ENCODE data around the gene MEIS1. TPM values are rescaled to one million over a fixed set of nuclear protein-coding genes. Genes with fewer than 3 reads are reported as not detected.

Gene MEIS1
- total and polyA plus RNA-seq, 2 of the 8 experiments (the other 6 are each of a cell fraction or from before 2014, with no cell fraction given) = 0.17 to 1.2 TPM

GRCh38 chr2:66430505-66431273, 4.2 kb upstream of the MEIS1 start:
- Histone ChIP-seq H3K23me2 (ENCODE audit: low read depth, low read length) (peaks cover 28% of the 10 kb centered on the region), H2BK5ac (ENCODE audit: low read depth, low read length) (no peak overlapping the region), H2AFZ (ENCODE audit: low read length) (no peak overlapping the region), H3K4me3 (ENCODE audit: extremely low read depth in 1 of 4, insufficient read depth in 2 of 4, low read depth in 3 of 4, low read length in 4 of 4) (no peak overlapping the region), H2AK5ac (ENCODE audit: low read depth, low read length) (no peak overlapping the region), H3K4ac (replicated peaks; ENCODE audit: insufficient read length, low read depth, low read length) (no peak overlapping the region), H3K27ac (ENCODE audit: low read depth, low read length) (no peak overlapping the region), H4K91ac (replicated peaks; ENCODE audit: insufficient read length, low read length) (no peak overlapping the region), H2BK12ac (ENCODE audit: low read depth, low read length) (no peak overlapping the region), H3K56ac (replicated peaks; ENCODE audit: insufficient read length, low read depth, low read length) (no peak overlapping the region), H3K9me3 (ENCODE audit: insufficient read depth in 2 of 2, low read depth in 1 of 2, low read length in 1 of 2) (no peaks in the 10 kb centered on the region), H3K4me2 (ENCODE audit: insufficient read depth in 1 of 2, low read depth in 2 of 2, low read length in 2 of 2) (no peak overlapping the region), H4K8ac (ENCODE audit: extremely low read depth, insufficient read depth, low read length) (no peak overlapping the region), H3K14ac (ENCODE audit: insufficient read length) (no peak overlapping the region), H3K18ac (ENCODE audit: extremely low read depth, low read length) (no peak overlapping the region), H3K27me3 (replicated peaks in 1 of 4; ENCODE audit: control insufficient read depth in 3 of 4, extremely low read depth in 1 of 4, insufficient read depth in 3 of 4, low read length in 3 of 4) (peaks cover 50 to 100% (median 82%) of the 10 kb centered on the region in 4 experiments), H3K23ac (ENCODE audit: insufficient read length) (no peak overlapping the region), H4K20me1 (replicated peaks in 1 of 2; ENCODE audit: control insufficient read depth in 1 of 2, insufficient read depth in 2 of 2, low read length in 2 of 2) (peaks cover 0 to 2% of the 10 kb centered on the region in 2 experiments), H2BK20ac (ENCODE audit: low read length) (no peak overlapping the region), H4K5ac (ENCODE audit: insufficient read length, low read depth, low read length) (no peak overlapping the region), H3K79me1 (ENCODE audit: low read depth, low read length) (no peaks in the 10 kb centered on the region), H3K36me3 (ENCODE audit: control insufficient read depth in 2 of 4, insufficient read depth in 4 of 4, low read length in 3 of 4) (no peaks in the 10 kb centered on the region), H3K9ac (replicated peaks in 1 of 4; ENCODE audit: extremely low read depth in 1 of 4, low read depth in 3 of 4, low read length in 3 of 4) (no peak overlapping the region), H2BK15ac (ENCODE audit: low read length) (no peak overlapping the region), H3K4me1 (replicated peaks in 1 of 4; ENCODE audit: control insufficient read depth in 3 of 4, insufficient read depth in 4 of 4, low read length in 3 of 4) (peaks cover 2 to 9% (median 4%) of the 10 kb centered on the region in 4 experiments), H2BK120ac (replicated peaks; ENCODE audit: low read depth, low read length) (no peak overlapping the region), H3K79me2 (ENCODE audit: control insufficient read depth in 1 of 2, insufficient read depth in 2 of 2, low read length in 2 of 2) (no peaks in the 10 kb centered on the region)
- DNase-seq (ENCODE audit: low read depth in 1 of 2, low spot score in 2 of 2) (no peak), FAIRE-seq (no peak)
- ChIA-PET POLR2A (ENCODE audit: partially characterized antibody) (interaction anchor here (1.0 to 1.7 kb wide), 2 partner anchors 142 to 146 kb away, joined by 3 to 4 read pairs; no protein-coding TSS in a partner anchor), CTCF (ENCODE audit: partially characterized antibody) (interaction anchor here (1.2 to 8.2 kb wide), 8 partner anchors 10 to 512 kb away, joined by 3 to 78 read pairs (median 8); no protein-coding TSS in a partner anchor)
- WGBS, 2 experiments (ENCODE audit: extremely low coverage in 1 of 2, insufficient coverage in 1 of 2, insufficient read length in 1 of 2, insufficient replicate concordance in 2 of 2, low coverage in 1 of 2, low lambda C conversion rate in 2 of 2, missing lambda C conversion rate in 1 of 2) = 17 to 100% methylated on average over 1 to 9 of the region's 9 CpGs
- TF ChIP-seq CHD2 (IDR thresholded peaks at IDR 0.05; ENCODE audit: low read length) = no peak
- TF ChIP-seq EZH2 (IDR thresholded peaks at IDR 0.05; ENCODE audit: low read depth, low read length, severe bottlenecking) = peak; percentile 22
- TF ChIP-seq KDM5A (IDR thresholded peaks at IDR 0.05; ENCODE audit: low read length) = no peak
- no peak for TF ChIP-seq SIRT6 (IDR thresholded peaks at IDR 0.05; ENCODE audit: low read length)
- TF ChIP-seq TEAD4 (IDR thresholded peaks at IDR 0.05; ENCODE audit: low read depth, low read length) = no peak
- TF ChIP-seq SUZ12 (IDR thresholded peaks at IDR 0.05; ENCODE audit: low read length) = no peak

Measured in H1 (cell line).